IPS-11a (cell line): ENCODE data around the gene LHB.
"Not testable (repeated sequence)": the region's sequence is repeated elsewhere in the genome, so short reads cannot be mapped to it uniquely, and the experiment has no call there.

Experiments
- H3K4me3 ChIP-seq: one replicate; pipeline ENCODE4 v1.5.1; 2013; ENCODE audit warnings: low read depth, low read length, control low read depth

LHB gene

GRCh38 chr19:49038557-49039276 lies 21.8 kb upstream of the LHB start:
- H3K4me3 ChIP-seq, result not testable (repeated sequence)

GRCh38 chr19:49038111-49038510 lies 21.2 kb upstream of the LHB start:
- not testable (repeated sequence) for H3K4me3 ChIP-seq

- H3K4me3 ChIP-seq, result not testable (repeated sequence)
These were observed 19.9 kb upstream of the LHB start, which contains the start of gene CGB1 for GRCh38 chr19:49036815-49037214. Gene CGB1 (minus strand): TSS chr19:49036895. CDS start chr19:49036711, 184 bp downstream.

- not testable (repeated sequence) for H3K4me3 ChIP-seq
These were observed 14.9 kb upstream of the LHB start, which contains the start of gene CGB2 for GRCh38 chr19:49031642-49032301. Gene CGB2 (plus strand): TSS chr19:49031890. CDS start chr19:49032096, 206 bp downstream.

GRCh38 chr19:49030323-49030722 lies 13.4 kb upstream of the LHB start:
- H3K4me3 ChIP-seq, result not testable (repeated sequence)

- H3K4me3 ChIP-seq, result not testable (repeated sequence)
These were observed 12.9 kb upstream of the LHB start for GRCh38 chr19:49029749-49030148.

- not testable (repeated sequence) for H3K4me3 ChIP-seq
These were observed 11.8 kb upstream of the LHB start for GRCh38 chr19:49028686-49029085.

GRCh38 chr19:49025599-49025998 lies 8.7 kb upstream of the LHB start:
- H3K4me3 ChIP-seq, result not testable (repeated sequence)

GRCh38 chr19:49025088-49025487 lies 8.2 kb upstream of the LHB start:
- H3K4me3 ChIP-seq, result not testable (repeated sequence)

- not testable (repeated sequence) for H3K4me3 ChIP-seq
These were observed 7.3 kb upstream of the LHB start, which contains the start of gene CGB3 for GRCh38 chr19:49024233-49024632. Gene CGB3 (minus strand): TSS chr19:49024333. CDS start chr19:49023971, 362 bp downstream.

GRCh38 chr19:49022116-49022515 lies 5.2 kb upstream of the LHB start:
- no peak overlapping the region for H3K4me3 ChIP-seq

- no peak overlapping the region for H3K4me3 ChIP-seq
These were observed 4.3 kb upstream of the LHB start for GRCh38 chr19:49020931-49021895.

- H3K4me3 ChIP-seq, result no peak overlapping the region
These were observed 3.5 kb upstream of the LHB start for GRCh38 chr19:49020342-49020741.

- no peak overlapping the region for H3K4me3 ChIP-seq
These were observed 2.5 kb upstream of the LHB start for GRCh38 chr19:49019242-49019932.

GRCh38 chr19:49018388-49019241 lies 1.7 kb upstream of the LHB start:
- H3K4me3 ChIP-seq, result peak overlapping the region; percentile 17

- peak overlapping the region; percentile 20 for H3K4me3 ChIP-seq
These were observed 918 bp upstream of the LHB start for GRCh38 chr19:49017666-49018351.

- H3K4me3 ChIP-seq, result no peak overlapping the region
These were observed 638 bp downstream of the LHB start for GRCh38 chr19:49016067-49016839.

GRCh38 chr19:49014870-49015255 lies 2.0 kb downstream of the LHB start:
- H3K4me3 ChIP-seq, result no peak overlapping the region
